Activated naive CD8-positive, alpha-beta T cell (primary cell): Measurements from ENCODE around the gene IL17B.

Source experiments
- H3K27ac Mint-ChIP-seq: one replicate; pipeline ENCODE4 v1.8.0; 2021; ENCODE audit warnings: mixed read lengths
- H3K27me3 Mint-ChIP-seq: one replicate; pipeline ENCODE4 v1.8.0; 2021; ENCODE audit warnings: mixed read lengths
- H3K36me3 Mint-ChIP-seq: one replicate; pipeline ENCODE4 v1.8.0; 2021; ENCODE audit warnings: mixed read lengths
- H3K4me1 Mint-ChIP-seq: one replicate; pipeline ENCODE4 v1.8.0; 2021; ENCODE audit warnings: low read depth, mixed read lengths
- H3K4me3 Mint-ChIP-seq: one replicate; pipeline ENCODE4 v1.8.0; 2021; ENCODE audit warnings: mild to moderate bottlenecking, mixed read lengths
- H3K9me3 Mint-ChIP-seq: one replicate; pipeline ENCODE4 v1.8.0; 2021; ENCODE audit warnings: low read depth, mixed read lengths

IL17B gene

DNA sequence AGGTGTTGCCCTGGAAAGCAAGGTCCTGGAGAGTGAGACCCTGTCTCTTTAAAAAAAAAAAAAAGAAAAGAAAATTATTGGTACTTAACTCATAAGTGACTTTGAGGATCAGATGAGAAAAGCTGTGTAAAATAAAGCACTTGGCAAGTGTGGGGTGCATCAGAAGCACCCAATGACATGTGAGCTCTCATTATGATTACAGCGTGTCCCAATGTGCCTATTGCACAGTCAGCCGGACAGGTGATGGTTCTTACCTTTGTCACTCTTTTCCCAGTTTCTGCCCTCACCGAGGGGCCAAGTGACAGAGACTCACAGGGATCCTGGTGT lies 40.4 kb upstream of the IL17B start:
- Mint-ChIP-seq H3K36me3 (no peaks in the 10 kb centered on the region), H3K4me3 (no peak overlapping the region), H3K4me1 (peaks cover 4% of the 10 kb centered on the region), H3K27ac (no peak overlapping the region), H3K9me3 (no peaks in the 10 kb centered on the region), H3K27me3 (no peaks in the 10 kb centered on the region)

- H3K27me3 Mint-ChIP-seq = no peaks in the 10 kb centered on the region
- H3K27ac Mint-ChIP-seq = no peak overlapping the region
- H3K4me1 Mint-ChIP-seq = peaks cover 4% of the 10 kb centered on the region
- H3K4me3 Mint-ChIP-seq = no peak overlapping the region
- no peaks in the 10 kb centered on the region for H3K36me3 Mint-ChIP-seq
- H3K9me3 Mint-ChIP-seq = no peaks in the 10 kb centered on the region
These were observed 39.9 kb upstream of the IL17B start for GRCh38 chr5:149418910-149419531.

GRCh38 chr5:149417711-149418368 lies 38.7 kb upstream of the IL17B start:
- Mint-ChIP-seq H3K27me3 (no peaks in the 10 kb centered on the region), H3K36me3 (no peaks in the 10 kb centered on the region), H3K4me3 (no peak overlapping the region), H3K9me3 (no peaks in the 10 kb centered on the region), H3K27ac (no peak overlapping the region), H3K4me1 (peaks cover 4% of the 10 kb centered on the region)

DNA sequence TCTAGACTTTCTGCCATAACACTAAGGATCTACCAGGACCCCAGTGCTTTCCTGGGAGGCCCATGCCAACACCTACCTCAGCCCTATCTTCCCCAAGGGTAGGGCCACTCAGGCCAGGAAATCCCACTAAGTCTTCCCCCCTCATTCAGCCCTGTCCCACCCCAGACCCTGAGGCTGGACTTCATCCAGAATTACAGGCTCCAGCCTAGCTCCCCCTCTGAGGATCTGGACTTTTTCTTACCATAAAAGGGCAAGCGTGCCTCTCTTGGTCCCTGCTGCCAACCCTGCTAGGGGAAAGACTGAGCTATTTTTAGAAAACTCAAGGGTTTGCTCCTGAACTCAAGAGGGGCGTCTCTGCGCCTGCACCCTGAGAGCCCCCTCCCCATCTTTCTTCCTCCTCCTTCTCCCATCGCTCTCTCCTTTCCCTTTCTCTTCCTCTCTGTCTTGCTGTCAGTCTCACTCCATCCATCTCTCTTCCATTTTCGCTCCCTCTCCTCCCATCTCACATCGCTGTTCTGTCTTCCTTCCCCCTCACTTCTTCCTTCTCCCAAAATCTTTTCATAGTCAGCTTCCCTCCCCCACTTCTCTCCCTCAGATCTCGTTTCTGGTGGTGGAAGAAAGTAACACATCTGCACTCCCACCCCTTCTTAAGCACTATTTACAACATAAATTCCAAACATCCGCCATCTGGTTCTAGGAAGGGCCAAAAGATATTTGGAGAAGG lies 38.1 kb upstream of the IL17B start:
- peaks cover 3% of the 10 kb centered on the region for H3K4me1 Mint-ChIP-seq
- no peaks in the 10 kb centered on the region for H3K36me3 Mint-ChIP-seq
- no peaks in the 10 kb centered on the region for H3K9me3 Mint-ChIP-seq
- no peak overlapping the region for H3K27ac Mint-ChIP-seq
- H3K27me3 Mint-ChIP-seq = no peaks in the 10 kb centered on the region
- no peak overlapping the region for H3K4me3 Mint-ChIP-seq

- Mint-ChIP-seq H3K27ac (no peak overlapping the region), H3K4me1 (no peaks in the 10 kb centered on the region), H3K4me3 (no peak overlapping the region), H3K27me3 (no peaks in the 10 kb centered on the region), H3K9me3 (no peaks in the 10 kb centered on the region), H3K36me3 (no peaks in the 10 kb centered on the region)
These were observed 36.2 kb upstream of the IL17B start for GRCh38 chr5:149415066-149415967.

- Mint-ChIP-seq H3K9me3 (no peaks in the 10 kb centered on the region), H3K27ac (no peak overlapping the region), H3K27me3 (no peaks in the 10 kb centered on the region), H3K4me3 (no peak overlapping the region), H3K4me1 (no peaks in the 10 kb centered on the region), H3K36me3 (no peaks in the 10 kb centered on the region)
These were observed 35.4 kb upstream of the IL17B start for GRCh38 chr5:149414405-149415065.

GRCh38 chr5:149413477-149414210 lies 34.6 kb upstream of the IL17B start:
- H3K27me3 Mint-ChIP-seq = no peaks in the 10 kb centered on the region
- H3K9me3 Mint-ChIP-seq = no peaks in the 10 kb centered on the region
- H3K27ac Mint-ChIP-seq = no peak overlapping the region
- no peaks in the 10 kb centered on the region for H3K36me3 Mint-ChIP-seq
- H3K4me1 Mint-ChIP-seq = no peaks in the 10 kb centered on the region
- no peak overlapping the region for H3K4me3 Mint-ChIP-seq

DNA sequence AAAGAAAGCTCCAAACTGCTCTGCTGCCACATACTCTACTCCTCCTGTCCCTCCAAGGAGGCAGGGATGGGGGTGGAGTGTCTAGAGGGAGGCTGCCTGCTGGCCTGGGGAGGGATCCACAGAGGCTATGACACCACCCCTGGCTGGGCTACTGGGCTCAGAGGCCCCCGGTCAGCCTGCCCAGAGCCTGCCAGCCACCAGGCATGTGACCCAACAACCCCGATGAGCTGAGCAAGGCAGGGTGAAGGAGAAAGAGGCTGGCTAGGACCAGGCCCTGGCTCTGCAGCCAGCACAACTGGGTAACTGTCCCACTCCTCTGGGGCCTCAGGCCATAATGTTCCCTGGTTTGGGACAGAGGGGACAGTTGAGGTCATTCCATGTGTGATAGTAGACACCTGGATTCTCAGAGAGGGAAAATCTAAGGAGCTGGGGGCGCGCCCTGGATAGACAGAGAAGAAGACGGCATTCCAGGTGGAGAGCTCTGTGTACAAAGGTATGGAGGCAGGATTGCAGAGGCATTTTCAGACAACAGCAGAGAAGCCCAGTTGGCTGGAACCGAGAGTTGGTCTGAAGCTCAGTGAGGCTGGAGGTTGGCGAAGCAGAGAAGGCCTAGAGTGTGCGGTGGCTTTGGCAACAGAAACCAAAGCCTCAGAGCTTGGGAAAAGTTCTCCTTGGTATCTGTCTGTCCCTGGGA lies 33.8 kb upstream of the IL17B start:
- Mint-ChIP-seq H3K4me1 (no peaks in the 10 kb centered on the region), H3K36me3 (no peaks in the 10 kb centered on the region), H3K9me3 (no peaks in the 10 kb centered on the region), H3K27me3 (no peaks in the 10 kb centered on the region), H3K27ac (no peak overlapping the region), H3K4me3 (no peak overlapping the region)

- no peak overlapping the region for H3K4me3 Mint-ChIP-seq
These were observed 32.8 kb upstream of the IL17B start for GRCh38 chr5:149411738-149412519.

GRCh38 chr5:149410721-149411432 lies 31.8 kb upstream of the IL17B start:
- H3K27me3 Mint-ChIP-seq = no peaks in the 10 kb centered on the region
- H3K9me3 Mint-ChIP-seq = no peaks in the 10 kb centered on the region
- H3K36me3 Mint-ChIP-seq = no peaks in the 10 kb centered on the region
- H3K4me3 Mint-ChIP-seq = no peak overlapping the region
- H3K4me1 Mint-ChIP-seq = no peaks in the 10 kb centered on the region
- H3K27ac Mint-ChIP-seq = no peak overlapping the region

More at GRCh38 chr5:149411738-149412519, 32.8 kb upstream of the IL17B start:
- Mint-ChIP-seq H3K27me3 (no peaks in the 10 kb centered on the region), H3K36me3 (no peaks in the 10 kb centered on the region), H3K27ac (no peak overlapping the region), H3K9me3 (no peaks in the 10 kb centered on the region), H3K4me1 (no peaks in the 10 kb centered on the region)

DNA sequence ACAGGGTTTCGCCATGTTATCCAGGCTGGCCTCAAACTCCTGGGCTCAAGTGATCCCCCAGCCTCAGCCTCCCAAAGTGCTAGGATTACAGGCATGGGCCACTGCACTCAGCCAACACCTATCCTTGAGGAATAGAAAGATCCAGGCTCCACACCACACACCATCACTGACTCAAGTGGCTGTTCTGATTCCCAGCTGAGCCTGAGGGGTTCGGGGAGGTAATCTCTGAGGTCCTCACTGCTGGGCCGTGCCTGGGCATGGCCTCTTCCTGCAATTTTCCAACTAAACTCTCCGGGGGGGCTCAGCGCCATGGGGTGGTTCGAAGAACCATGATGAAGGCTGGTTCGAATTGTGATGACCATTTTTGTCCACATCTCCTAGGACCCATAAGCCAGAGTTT lies 31.0 kb upstream of the IL17B start:
- Mint-ChIP-seq H3K27me3 (no peaks in the 10 kb centered on the region), H3K9me3 (no peaks in the 10 kb centered on the region), H3K27ac (no peak overlapping the region), H3K36me3 (no peaks in the 10 kb centered on the region), H3K4me3 (no peak overlapping the region), H3K4me1 (no peaks in the 10 kb centered on the region)

DNA sequence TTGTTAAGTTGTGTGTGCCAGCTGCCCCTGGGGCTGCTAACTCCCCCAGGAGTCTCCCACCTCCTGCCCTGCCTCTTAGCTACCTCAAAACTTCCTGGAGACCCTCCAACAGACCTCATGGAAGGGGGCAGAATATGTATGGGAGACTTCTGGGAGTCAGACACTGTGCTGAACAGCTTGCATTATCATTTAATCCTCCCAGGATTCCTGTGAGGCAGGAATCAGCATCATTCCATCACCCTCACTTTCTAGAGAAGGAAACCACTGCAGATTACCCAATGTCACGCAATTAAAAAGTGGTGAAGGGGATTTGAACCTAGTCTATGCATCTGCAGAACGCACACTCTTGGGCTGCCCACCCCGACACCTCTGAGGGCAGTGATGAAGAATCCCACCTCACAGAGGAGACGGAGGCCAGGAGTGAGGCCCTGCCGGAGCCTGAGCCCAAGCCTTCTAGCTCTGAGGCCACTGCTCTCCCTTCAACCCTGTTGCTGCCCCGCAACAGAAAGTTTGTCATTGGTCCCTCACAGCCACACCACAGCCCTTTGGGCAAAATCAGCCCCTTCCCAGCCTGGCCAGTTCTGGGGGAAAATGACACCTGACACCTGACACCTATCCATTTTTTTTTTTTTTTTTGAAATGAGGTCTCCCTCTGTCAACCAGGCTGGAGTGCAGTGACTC lies 30.3 kb upstream of the IL17B start:
- Mint-ChIP-seq H3K9me3 (no peaks in the 10 kb centered on the region), H3K27ac (no peak overlapping the region), H3K4me1 (no peaks in the 10 kb centered on the region), H3K4me3 (no peak overlapping the region), H3K36me3 (no peaks in the 10 kb centered on the region), H3K27me3 (no peaks in the 10 kb centered on the region)
